Astrocyte of the spinal cord (primary cell): ENCODE data around the gene GRID1.

Source experiments
- DNase-seq: peaks from one replicate; pipeline ENCODE4 v3.0.0; 2011; ENCODE audit warnings: low read depth, low spot score
- H3K4me3 ChIP-seq: 2 replicates; pipeline ENCODE4 v1.5.1; 2011; ENCODE audit warnings: low read depth, mild to moderate bottlenecking, low read length, moderate library complexity
- CTCF ChIP-seq: IDR thresholded peaks from 2 replicates; pipeline ENCODE4 v1.5.1; 2012; ENCODE audit warnings: low read depth, mild to moderate bottlenecking, low read length, inconsistent platforms
- in situ Hi-C: cut with HindIII; loops from 2 replicates; pipeline ENCODE4 v1.10.0; 2017; ENCODE audit warnings: low sequenced_read_pairs

GRID1 gene

GRCh38 chr10:86067436-86068050 is 299.1 kb downstream of the GRID1 start:
- H3K4me3 ChIP-seq, result no peak overlapping the region
- no peak for TF ChIP-seq CTCF
- in situ Hi-C loops, result no loop called here
- DNase-seq, result no peak

GRCh38 chr10:86066696-86067095 is 299.9 kb downstream of the GRID1 start:
- DNase-seq, result no peak
- H3K4me3 ChIP-seq, result no peak overlapping the region
- in situ Hi-C loops, result no loop called here
- no peak for TF ChIP-seq CTCF

- no peak overlapping the region for H3K4me3 ChIP-seq
- DNase-seq, result no peak
- in situ Hi-C loops, result no loop called here
- no peak for TF ChIP-seq CTCF
These were observed 300.8 kb downstream of the GRID1 start for GRCh38 chr10:86065711-86066251.

GRCh38 chr10:86064931-86065662 is 301.5 kb downstream of the GRID1 start:
- DNase-seq, result no peak
- H3K4me3 ChIP-seq, result no peak overlapping the region
- TF ChIP-seq CTCF, result no peak
- in situ Hi-C loops, result no loop called here

- in situ Hi-C loops, result no loop called here
- H3K4me3 ChIP-seq, result no peak overlapping the region
- DNase-seq, result no peak
- no peak for TF ChIP-seq CTCF
These were observed 302.4 kb downstream of the GRID1 start for GRCh38 chr10:86064219-86064618.

- no peak overlapping the region for H3K4me3 ChIP-seq
- in situ Hi-C loops, result no loop called here
- DNase-seq, result no peak
- no peak for TF ChIP-seq CTCF
These were observed 303.3 kb downstream of the GRID1 start for GRCh38 chr10:86063341-86063740.
